Measurements from ENCODE around the gene XRCC5. TPM values are rescaled to one million over a fixed set of nuclear protein-coding genes. Genes with fewer than 3 reads are reported as not detected.

The XRCC5 gene
- total and polyA plus RNA-seq, 10 of the 15 experiments (the other 5 are each of a cell fraction or from before 2014, with no cell fraction given), result 259 to 815 (median 530) TPM

DNA sequence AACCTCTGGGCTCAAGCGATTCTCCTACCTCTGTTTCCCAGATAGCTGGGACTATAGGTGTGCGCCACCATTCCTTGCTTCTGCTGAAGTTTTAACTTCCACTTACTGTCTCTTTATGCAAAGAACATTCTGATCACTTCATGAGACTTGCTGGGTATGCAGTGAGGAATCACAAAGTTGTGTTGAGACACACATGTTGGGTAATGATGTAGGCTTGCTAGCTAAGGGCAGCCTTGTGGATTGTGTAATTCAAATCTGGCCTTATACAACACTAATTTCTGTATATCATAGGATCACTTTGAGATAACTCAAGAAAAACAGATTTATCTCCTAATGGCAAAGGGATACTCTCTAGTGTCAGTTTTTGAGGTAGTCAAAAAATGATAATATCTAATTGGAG, 24.2 kb downstream of the XRCC5 start (continued):
- TF ChIP-seq, protein P1, sequence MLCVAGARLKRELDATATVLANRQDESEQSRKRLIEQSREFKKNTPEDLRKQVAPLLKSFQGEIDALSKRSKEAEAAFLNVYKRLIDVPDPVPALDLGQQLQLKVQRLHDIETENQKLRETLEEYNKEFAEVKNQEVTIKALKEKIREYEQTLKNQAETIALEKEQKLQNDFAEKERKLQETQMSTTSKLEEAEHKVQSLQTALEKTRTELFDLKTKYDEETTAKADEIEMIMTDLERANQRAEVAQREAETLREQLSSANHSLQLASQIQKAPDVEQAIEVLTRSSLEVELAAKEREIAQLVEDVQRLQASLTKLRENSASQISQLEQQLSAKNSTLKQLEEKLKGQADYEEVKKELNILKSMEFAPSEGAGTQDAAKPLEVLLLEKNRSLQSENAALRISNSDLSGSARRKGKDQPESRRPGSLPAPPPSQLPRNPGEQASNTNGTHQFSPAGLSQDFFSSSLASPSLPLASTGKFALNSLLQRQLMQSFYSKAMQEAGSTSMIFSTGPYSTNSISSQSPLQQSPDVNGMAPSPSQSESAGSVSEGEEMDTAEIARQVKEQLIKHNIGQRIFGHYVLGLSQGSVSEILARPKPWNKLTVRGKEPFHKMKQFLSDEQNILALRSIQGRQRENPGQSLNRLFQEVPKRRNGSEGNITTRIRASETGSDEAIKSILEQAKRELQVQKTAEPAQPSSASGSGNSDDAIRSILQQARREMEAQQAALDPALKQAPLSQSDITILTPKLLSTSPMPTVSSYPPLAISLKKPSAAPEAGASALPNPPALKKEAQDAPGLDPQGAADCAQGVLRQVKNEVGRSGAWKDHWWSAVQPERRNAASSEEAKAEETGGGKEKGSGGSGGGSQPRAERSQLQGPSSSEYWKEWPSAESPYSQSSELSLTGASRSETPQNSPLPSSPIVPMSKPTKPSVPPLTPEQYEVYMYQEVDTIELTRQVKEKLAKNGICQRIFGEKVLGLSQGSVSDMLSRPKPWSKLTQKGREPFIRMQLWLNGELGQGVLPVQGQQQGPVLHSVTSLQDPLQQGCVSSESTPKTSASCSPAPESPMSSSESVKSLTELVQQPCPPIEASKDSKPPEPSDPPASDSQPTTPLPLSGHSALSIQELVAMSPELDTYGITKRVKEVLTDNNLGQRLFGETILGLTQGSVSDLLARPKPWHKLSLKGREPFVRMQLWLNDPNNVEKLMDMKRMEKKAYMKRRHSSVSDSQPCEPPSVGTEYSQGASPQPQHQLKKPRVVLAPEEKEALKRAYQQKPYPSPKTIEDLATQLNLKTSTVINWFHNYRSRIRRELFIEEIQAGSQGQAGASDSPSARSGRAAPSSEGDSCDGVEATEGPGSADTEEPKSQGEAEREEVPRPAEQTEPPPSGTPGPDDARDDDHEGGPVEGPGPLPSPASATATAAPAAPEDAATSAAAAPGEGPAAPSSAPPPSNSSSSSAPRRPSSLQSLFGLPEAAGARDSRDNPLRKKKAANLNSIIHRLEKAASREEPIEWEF (IDR thresholded peaks at IDR 0.05; ENCODE audit: insufficient replicate concordance, low read depth, low read length), result no peak
- TF ChIP-seq, protein P2, sequence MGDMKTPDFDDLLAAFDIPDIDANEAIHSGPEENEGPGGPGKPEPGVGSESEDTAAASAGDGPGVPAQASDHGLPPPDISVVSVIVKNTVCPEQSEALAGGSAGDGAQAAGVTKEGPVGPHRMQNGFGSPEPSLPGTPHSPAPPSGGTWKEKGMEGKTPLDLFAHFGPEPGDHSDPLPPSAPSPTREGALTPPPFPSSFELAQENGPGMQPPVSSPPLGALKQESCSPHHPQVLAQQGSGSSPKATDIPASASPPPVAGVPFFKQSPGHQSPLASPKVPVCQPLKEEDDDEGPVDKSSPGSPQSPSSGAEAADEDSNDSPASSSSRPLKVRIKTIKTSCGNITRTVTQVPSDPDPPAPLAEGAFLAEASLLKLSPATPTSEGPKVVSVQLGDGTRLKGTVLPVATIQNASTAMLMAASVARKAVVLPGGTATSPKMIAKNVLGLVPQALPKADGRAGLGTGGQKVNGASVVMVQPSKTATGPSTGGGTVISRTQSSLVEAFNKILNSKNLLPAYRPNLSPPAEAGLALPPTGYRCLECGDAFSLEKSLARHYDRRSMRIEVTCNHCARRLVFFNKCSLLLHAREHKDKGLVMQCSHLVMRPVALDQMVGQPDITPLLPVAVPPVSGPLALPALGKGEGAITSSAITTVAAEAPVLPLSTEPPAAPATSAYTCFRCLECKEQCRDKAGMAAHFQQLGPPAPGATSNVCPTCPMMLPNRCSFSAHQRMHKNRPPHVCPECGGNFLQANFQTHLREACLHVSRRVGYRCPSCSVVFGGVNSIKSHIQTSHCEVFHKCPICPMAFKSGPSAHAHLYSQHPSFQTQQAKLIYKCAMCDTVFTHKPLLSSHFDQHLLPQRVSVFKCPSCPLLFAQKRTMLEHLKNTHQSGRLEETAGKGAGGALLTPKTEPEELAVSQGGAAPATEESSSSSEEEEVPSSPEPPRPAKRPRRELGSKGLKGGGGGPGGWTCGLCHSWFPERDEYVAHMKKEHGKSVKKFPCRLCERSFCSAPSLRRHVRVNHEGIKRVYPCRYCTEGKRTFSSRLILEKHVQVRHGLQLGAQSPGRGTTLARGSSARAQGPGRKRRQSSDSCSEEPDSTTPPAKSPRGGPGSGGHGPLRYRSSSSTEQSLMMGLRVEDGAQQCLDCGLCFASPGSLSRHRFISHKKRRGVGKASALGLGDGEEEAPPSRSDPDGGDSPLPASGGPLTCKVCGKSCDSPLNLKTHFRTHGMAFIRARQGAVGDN (IDR thresholded peaks at IDR 0.05), result no peak
- TF ChIP-seq, protein P3, sequence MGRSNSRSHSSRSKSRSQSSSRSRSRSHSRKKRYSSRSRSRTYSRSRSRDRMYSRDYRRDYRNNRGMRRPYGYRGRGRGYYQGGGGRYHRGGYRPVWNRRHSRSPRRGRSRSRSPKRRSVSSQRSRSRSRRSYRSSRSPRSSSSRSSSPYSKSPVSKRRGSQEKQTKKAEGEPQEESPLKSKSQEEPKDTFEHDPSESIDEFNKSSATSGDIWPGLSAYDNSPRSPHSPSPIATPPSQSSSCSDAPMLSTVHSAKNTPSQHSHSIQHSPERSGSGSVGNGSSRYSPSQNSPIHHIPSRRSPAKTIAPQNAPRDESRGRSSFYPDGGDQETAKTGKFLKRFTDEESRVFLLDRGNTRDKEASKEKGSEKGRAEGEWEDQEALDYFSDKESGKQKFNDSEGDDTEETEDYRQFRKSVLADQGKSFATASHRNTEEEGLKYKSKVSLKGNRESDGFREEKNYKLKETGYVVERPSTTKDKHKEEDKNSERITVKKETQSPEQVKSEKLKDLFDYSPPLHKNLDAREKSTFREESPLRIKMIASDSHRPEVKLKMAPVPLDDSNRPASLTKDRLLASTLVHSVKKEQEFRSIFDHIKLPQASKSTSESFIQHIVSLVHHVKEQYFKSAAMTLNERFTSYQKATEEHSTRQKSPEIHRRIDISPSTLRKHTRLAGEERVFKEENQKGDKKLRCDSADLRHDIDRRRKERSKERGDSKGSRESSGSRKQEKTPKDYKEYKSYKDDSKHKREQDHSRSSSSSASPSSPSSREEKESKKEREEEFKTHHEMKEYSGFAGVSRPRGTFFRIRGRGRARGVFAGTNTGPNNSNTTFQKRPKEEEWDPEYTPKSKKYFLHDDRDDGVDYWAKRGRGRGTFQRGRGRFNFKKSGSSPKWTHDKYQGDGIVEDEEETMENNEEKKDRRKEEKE (IDR thresholded peaks at IDR 0.05), result no peak
- TF ChIP-seq ZNF207 (IDR thresholded peaks at IDR 0.05; ENCODE audit: borderline replicate concordance), result no peak

All from GM12878 (cell line).